AG04450 (cell line): ENCODE data around the gene GALNT6. TPM values are rescaled to one million over a fixed set of nuclear protein-coding genes. Genes with fewer than 3 reads are reported as not detected.

Experiments
- CTCF ChIA-PET: fragments of 300-600, 350-600 bp; formaldehyde crosslinking; extraction: SDS; loops from one replicate; lab custom pipeline; 2022; ENCODE audit warnings: antibody characterized with exemption, inconsistent platforms; lab: Charles Lee
- POLR2A ChIA-PET: fragments of 350-600 bp; formaldehyde crosslinking; extraction: SDS; loops from one replicate; lab custom pipeline; 2021; ENCODE audit warnings: antibody characterized with exemption, inconsistent platforms; lab: Yijun Ruan, JAX
- DNase-seq: peaks from one replicate; pipeline ENCODE4 v3.0.0-alpha.2; 2011; ENCODE audit warnings: low read depth, low spot score
- H3K27ac ChIP-seq: one replicate; pipeline ENCODE4 v1.5.1; 2012; ENCODE audit warnings: low read depth, low read length, control low read depth
- H3K27me3 ChIP-seq: one replicate; pipeline ENCODE4 v1.6.0; 2012; ENCODE audit warnings: low read length; ENCODE audit not compliant: control insufficient read depth, insufficient read depth
- H3K4me3 ChIP-seq: 2 replicates; pipeline ENCODE4 v1.5.1; 2011; ENCODE audit warnings: mild to moderate bottlenecking, low read depth, low read length, control low read depth
- H3K9me3 ChIP-seq: 2 replicates; pipeline ENCODE4 v1.5.1; 2012; ENCODE audit warnings: low read length; ENCODE audit not compliant: control insufficient read depth, insufficient read depth
- CTCF ChIP-seq: IDR thresholded peaks from 2 replicates; pipeline ENCODE4 v1.5.1; 2011; ENCODE audit warnings: low read depth, low read length, control low read depth, inconsistent platforms
- polyA plus RNA-seq: library from polyadenylated mRNA; depleted of rRNA; stranded (reverse); fragments of >200 nt; gene quantifications from 2 replicates; pipeline ENCODE4 v1.2.3, GENCODE V29; 2011

GALNT6 gene
- polyA plus RNA-seq, 1 experiment, result 31.1 TPM

GRCh38 chr12:51369581-51369980 is 21.6 kb downstream of the GALNT6 start:
- TF ChIP-seq CTCF, result no peak
- CTCF ChIA-PET, result no interaction called here

GRCh38 chr12:51368640-51369517 is 22.3 kb downstream of the GALNT6 start:
- no peak for DNase-seq
- Histone ChIP-seq H3K27ac (no peak overlapping the region), H3K4me3 (no peak overlapping the region), H3K9me3 (no peaks in the 10 kb centered on the region), H3K27me3 (no peaks in the 10 kb centered on the region)
- no peak for TF ChIP-seq CTCF
- ChIA-PET CTCF (no interaction called here), POLR2A (no interaction called here)

More at GRCh38 chr12:51369581-51369980, 21.6 kb downstream of the GALNT6 start:
- H3K4me3 ChIP-seq, result no peak overlapping the region
- no peak overlapping the region for H3K27ac ChIP-seq
- no peaks in the 10 kb centered on the region for H3K27me3 ChIP-seq
- DNase-seq, result no peak
- POLR2A ChIA-PET, result no interaction called here
- H3K9me3 ChIP-seq, result no peaks in the 10 kb centered on the region

- TF ChIP-seq CTCF, result no peak
- Histone ChIP-seq H3K27me3 (no peaks in the 10 kb centered on the region), H3K27ac (no peak overlapping the region), H3K4me3 (no peak overlapping the region), H3K9me3 (no peaks in the 10 kb centered on the region)
- DNase-seq, result no peak
- CTCF ChIA-PET, result no interaction called here
- POLR2A ChIA-PET, result no interaction called here
Measured at GRCh38 chr12:51365276-51365675, 25.9 kb downstream of the GALNT6 start.

- Histone ChIP-seq H3K9me3 (no peaks in the 10 kb centered on the region), H3K27me3 (no peaks in the 10 kb centered on the region), H3K4me3 (no peak overlapping the region), H3K27ac (no peak overlapping the region)
- no peak for TF ChIP-seq CTCF
- no peak for DNase-seq
- POLR2A ChIA-PET, result no interaction called here
- CTCF ChIA-PET, result no interaction called here
Measured at GRCh38 chr12:51364001-51364400, 27.2 kb downstream of the GALNT6 start.

- DNase-seq, result no peak
- no peaks in the 10 kb centered on the region for H3K27me3 ChIP-seq
- ChIA-PET CTCF (interaction anchor here (3.3 kb wide), 1 partner anchor 12 kb away, joined by 13 read pairs; no protein-coding TSS in a partner anchor), POLR2A (no interaction called here)
- TF ChIP-seq CTCF, result no peak
- H3K27ac ChIP-seq, result no peak overlapping the region
- H3K9me3 ChIP-seq, result no peaks in the 10 kb centered on the region
- H3K4me3 ChIP-seq, result no peak overlapping the region
Measured at GRCh38 chr12:51362747-51363342, 28.4 kb downstream of the GALNT6 start.
